Right ventricle myocardium inferior (tissue), 1 donor: ENCODE data around the gene MFNG. TPM values are rescaled to one million over a fixed set of nuclear protein-coding genes. Genes with fewer than 3 reads are reported as not detected.

Experiments used
- ATAC-seq: fragments of 200-7000 bp; cut with Tn5 transposase; one replicate; pipeline ENCODE4 v1.9.1; 2020; ENCODE audit warnings: mild to moderate bottlenecking, moderate library complexity
- DNase-seq: peaks from one replicate; pipeline ENCODE4 v3.0.0; 2021; ENCODE audit errors: missing footprints
- intact Hi-C: fragments of 100-400 bp; cut with DNase I; formaldehyde crosslinking; loops from one replicate; pipeline ENCODE4 v1.11.0; 2022
- total RNA-seq: library from RNA; stranded (reverse); fragmentation: NEBNext Ultra II Directional; extraction: Animal tissue kit (Norgen Biotek cat#: 25700); gene quantifications from one replicate; pipeline ENCODE4 v1.2.1, GENCODE V29; 2021
- donor health status: DM: no; HTN: yes; CAD: no; lungs with severe emphysema.

The MFNG gene
- total RNA-seq, 1 donor from 2014 or later, result 14.4 TPM

DNA sequence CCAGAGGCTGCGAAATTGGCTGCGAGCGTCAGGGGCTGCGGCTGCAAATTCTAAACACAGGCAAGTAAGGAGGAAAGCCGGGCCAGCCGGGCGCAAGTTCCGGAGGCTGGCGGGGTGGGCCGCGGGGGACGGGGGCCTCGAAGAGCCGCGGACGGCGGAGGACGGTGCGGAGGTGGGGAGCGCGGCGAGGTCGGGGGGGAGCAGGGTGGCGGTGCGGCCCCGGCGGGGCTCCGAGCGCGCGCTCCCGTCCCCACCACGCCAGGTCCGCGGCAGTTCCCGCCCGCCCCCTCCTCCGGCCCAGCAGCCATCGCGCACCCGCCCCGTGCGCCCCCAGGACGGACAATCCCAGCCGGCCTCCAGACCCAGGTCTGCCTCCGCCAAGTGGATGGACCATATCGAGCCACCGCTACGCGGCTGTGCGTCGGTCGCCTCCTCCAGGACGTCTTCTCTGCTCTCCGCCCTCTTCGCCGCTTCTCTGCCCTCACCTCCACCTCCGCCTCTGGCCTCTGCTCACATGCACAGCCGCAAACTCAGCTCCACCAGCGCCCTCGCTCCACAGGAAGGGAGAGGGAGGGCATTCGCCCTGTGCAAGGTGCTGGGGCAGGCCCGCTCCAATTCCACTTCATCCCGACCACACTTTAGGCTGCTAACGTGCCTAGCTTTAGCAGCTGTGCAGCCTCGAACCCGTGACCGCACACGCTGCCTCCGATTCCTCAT is 66.1 kb downstream of the MFNG start:
- no peak for ATAC-seq
- intact Hi-C loops, result no loop called here

DNA sequence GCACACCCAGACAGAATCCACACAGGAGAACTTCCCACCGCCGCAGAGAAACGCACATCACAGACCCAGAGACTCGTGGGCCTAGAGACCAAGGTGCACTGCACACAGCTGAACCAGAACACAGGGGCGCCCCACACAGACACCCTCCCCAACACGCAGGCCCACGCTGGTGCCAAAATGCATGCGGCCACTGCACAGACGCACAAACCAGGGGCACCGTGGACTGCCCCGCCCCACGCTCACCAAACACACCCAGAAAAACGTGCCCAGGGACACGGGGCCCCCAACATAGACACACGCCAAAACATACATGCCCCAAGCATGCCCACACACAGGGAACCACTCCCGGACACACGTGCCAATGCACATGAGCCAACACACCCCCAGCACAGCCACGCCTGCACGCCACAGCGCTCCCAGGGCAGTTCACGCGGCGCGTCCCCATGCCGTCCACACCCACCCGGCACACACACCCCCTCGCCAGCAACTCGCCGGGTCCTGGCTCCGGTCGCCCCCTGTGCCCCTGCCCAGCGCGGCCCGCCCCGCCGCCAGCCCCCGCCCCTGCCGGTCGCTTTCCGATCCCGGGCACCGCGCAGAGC is 66.7 kb downstream of the MFNG start:
- intact Hi-C loops, result no loop called here
- DNase-seq (no peak), ATAC-seq (no peak)

More for the DNA sequence above, 66.1 kb downstream of the MFNG start:
- DNase-seq, result no peak

Other genes starting within 250 kb of the MFNG start
- 6.9 TPM for gene RAC2, start 242.1 kb downstream of the MFNG start, total RNA-seq
- 7.5 TPM for gene CYTH4, start 203.9 kb downstream of the MFNG start, total RNA-seq
- 0.22 TPM for gene ELFN2, start 58.9 kb downstream of the MFNG start, total RNA-seq
- 10.3 TPM for gene CARD10, start 33.0 kb upstream of the MFNG start, total RNA-seq
- gene CDC42EP1, start 74.1 kb upstream of the MFNG start, total RNA-seq, result 17.7 TPM
- 0.60 TPM for gene LGALS2, start 93.7 kb upstream of the MFNG start, total RNA-seq
- gene GGA1, start 122.5 kb upstream of the MFNG start, total RNA-seq, result 26.7 TPM
- 1.5 TPM for gene SH3BP1, start 153.3 kb upstream of the MFNG start, total RNA-seq
- 21.4 TPM for gene PDXP, start 172.3 kb upstream of the MFNG start, total RNA-seq
- gene LGALS1, start 189.3 kb upstream of the MFNG start, total RNA-seq, result 1,345 TPM
- 14.1 TPM for gene NOL12, start 200.0 kb upstream of the MFNG start, total RNA-seq
- 90.1 TPM for gene TRIOBP, start 210.7 kb upstream of the MFNG start, total RNA-seq